GM19455 (cell line): ENCODE measurements around the gene ARMH3.

Experiments used
- ATAC-seq: cut with Tn5 transposase; IDR thresholded peaks from one replicate; pipeline ENCODE4 v1.9.1; 2021; ENCODE audit not compliant: unreplicated experiment

The ARMH3 gene

DNA sequence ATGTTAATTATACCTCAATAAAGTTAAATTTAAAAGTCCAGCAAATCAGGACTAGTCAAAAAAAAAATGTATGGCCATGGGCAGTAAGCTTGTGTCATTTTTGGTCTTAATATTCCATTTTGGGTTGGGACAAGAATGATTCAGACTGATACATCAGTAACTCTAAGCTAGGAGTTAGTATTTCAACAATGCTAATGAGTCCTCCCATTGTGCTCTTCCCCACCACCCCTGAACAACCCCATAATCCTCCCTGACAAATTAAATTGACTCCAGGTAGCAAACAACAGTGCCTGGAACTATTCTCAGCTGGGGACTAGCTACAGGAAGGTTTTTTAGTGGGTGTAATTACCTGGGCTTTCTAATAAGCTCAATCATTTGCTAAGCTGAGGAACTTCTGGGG lies 181.7 kb downstream of the ARMH3 start:
- ATAC-seq: no peak

GRCh38 chr10:101867931-101868330 lies 188.0 kb downstream of the ARMH3 start:
- no peak for ATAC-seq

DNA sequence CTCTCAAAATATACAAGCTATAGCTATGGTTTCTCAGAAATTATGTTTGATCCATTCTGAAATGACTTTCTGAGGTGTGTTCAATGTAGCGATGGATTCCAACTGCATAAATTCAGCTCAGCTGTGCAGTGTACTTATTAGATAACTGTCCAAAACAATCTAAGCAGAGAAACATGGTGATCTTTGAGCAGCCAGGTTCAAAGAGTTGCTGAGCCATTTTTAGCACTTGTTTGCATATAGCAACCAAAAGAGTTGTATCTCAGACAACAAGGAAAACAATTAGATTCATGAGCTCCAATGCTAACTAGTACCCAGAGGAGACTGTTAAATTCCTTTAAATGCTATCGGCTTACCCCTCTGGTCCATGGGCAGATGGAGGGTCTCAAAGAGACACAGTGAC lies 196.4 kb downstream of the ARMH3 start:
- ATAC-seq: no peak

- ATAC-seq: peak; percentile 68
These were observed 197.1 kb downstream of the ARMH3 start for GRCh38 chr10:101858723-101859500.

DNA sequence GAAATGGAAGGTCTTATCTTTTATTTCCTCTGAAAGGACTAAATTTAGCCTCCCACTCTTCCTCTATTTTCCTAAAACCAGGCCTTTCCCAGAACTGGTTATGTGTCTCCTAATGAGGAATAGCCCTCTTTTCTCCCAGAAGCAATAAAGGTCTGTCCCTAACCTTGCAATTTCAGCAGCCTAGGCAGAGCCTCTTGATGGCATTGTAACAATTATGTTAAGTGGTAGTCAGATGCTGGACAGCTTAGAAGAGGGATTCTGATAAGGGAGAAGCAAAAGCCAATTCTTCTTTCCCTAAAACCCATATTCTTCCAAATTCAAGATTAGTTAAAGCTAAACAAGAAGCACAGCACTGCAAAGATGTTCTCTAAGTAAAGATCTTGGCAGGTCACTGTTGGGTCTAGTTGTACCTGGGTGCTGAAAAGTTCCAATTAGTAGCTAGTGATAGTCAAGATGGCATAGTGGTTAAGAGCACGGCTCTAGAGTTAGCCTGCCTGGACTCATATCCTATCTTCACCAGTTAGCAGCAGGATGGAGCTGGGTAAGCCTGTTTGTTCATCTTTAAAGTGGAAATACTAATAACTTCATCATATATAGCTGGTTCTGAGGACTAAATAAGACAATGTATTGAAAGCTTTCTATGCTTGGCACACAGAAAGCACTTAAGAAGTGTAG lies 198.0 kb downstream of the ARMH3 start:
- no peak for ATAC-seq

- no peak for ATAC-seq
These were observed 199.3 kb downstream of the ARMH3 start for GRCh38 chr10:101856626-101857025.

DNA sequence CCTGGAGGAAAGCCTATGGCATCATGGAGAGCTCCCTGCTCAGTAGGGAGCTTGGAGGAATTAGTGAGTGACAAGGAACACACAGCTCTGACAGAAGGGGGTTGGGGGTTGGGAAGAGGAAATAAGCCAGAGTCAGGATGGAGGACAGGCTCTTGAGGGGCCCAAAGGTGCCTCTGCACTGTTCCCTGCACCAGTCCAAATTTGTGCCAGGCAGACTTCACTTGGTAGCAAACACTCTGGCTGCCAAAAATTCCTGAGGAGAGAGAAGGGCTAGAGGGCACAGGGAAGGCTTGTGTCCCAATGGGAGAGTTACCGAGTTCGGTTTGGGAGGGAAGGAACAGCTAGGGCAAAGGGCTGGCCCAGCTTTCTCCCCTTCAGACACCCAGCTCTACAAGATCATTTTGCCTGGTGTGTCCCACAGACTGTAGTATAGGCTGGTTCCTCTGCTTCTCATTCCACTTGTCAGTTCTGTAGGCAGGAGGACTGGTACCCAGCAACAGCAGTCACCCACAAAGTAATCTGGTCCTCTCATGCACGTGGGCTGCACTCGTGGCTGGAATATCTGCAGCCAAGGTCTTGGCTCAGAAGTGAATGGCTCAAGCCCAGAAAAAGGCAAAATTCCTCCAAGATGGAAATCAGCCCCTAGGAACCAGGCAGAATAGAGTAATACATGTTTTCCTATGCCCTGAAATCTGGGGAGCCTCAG lies 204.4 kb downstream of the ARMH3 start:
- ATAC-seq: no peak

DNA sequence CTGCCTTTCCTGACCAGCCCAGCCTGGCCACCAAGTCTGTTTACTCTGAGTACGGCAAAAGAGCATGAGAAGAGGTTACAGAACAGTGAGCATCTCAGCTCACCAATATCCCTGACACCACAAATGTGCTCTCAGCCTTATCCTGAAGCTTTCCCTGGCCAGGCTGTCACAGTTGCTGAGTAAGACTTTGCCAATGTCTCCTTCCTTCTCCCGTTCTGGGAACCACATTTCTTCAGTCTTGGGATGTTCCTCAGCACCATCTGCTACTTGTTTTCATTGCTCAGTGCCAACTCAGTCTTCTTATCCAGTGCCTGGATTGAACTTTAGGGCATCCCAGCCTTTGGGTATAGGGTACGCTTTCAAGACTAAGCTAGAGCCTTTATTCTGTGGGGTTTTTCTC lies 205.2 kb downstream of the ARMH3 start:
- no peak for ATAC-seq

GRCh38 chr10:101848894-101849351 lies 207.1 kb downstream of the ARMH3 start:
- no peak for ATAC-seq

GRCh38 chr10:101848408-101848807 lies 207.6 kb downstream of the ARMH3 start:
- no peak for ATAC-seq

DNA sequence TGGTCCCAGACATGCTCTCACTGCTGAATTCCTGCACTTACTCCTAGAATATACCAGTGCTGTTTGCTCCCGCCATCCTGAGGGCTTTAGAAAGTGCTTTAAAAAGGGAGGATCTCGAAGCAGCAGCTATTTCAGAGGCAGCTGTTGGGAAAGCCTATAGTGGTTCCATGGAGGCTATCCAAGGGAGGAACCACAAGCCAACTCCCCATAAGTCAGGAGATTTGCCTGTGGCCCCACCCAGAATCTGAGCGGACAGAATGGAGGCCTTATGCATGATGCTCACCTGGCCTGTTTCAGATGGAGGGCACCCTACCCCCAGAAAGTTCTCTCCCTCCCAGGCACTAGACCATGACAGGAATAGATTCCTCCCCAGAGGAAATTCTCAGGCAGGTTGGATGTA lies 210.1 kb downstream of the ARMH3 start:
- ATAC-seq: no peak

DNA sequence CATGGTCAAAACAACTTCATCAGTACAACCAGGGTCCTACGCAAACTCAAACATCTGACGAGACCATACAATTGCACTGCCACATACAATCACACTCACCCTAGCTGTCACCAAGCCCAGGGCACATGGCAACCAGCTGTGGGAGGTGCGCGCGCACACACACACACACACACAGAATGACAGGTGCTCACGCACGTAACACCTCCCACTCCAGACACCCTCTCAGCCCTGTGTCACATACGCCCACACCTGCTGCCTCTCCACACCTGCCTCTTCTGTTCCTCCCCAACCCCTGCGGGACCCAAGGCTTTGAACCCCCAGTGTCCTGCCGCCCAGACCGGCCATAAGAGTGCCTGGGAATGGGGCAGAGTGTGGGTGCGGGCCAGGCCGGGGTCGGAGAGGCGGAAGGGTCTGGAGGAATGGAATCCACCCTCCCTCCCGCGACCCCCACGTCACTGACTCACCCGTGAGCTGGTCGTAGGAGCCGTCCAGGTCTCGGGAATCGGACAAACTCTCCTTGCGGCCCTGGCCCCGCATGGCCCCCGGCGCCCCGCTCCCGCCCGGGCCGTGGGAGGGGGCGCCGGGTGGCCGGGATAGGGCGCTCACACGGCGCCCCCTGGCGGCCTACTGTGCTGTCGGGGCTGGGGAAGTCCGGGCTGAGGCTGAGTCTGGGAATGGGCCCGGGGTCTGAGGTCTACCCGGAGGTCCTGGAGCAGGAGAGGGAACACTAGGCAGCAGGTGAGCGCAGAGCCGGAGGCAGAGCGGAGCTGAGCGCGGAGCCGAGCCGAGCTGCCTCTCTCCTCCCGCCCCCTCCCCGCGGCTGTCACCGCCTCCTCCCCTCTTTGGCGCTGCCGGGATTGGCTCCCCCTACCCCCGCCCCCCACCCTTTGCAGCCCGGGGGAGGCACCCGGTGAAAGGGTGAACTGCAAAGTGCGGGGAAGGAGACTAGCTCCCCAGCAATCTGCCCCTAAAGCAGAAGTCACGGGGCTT lies 212.6 kb downstream of the ARMH3 start, which contains the start of gene KCNIP2:
KCNIP2 (minus strand) TSS at position 769 of the 990 bp plus-strand sequence; CDS start at position 537, 232 bp downstream.
- no peak for ATAC-seq

DNA sequence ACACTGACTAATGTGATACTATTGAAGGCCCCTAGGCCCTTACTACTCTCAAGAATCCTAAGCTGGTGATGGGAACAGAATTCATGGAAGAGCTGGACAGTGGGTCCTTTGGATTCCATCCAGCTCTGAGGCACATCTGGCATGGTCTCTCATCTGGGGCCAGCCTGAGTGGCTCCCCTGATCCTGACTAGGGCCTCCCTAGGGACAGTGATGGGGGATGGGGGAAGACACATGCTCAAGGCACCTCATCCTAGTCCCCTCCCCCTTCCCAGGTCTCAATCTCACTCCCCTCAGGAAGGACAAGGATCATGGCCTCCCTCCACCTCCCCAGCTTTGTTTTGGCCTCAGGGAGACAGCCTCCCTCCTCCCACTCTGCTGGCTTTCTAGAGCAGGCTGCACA lies 214.1 kb downstream of the ARMH3 start:
- ATAC-seq: no peak

DNA sequence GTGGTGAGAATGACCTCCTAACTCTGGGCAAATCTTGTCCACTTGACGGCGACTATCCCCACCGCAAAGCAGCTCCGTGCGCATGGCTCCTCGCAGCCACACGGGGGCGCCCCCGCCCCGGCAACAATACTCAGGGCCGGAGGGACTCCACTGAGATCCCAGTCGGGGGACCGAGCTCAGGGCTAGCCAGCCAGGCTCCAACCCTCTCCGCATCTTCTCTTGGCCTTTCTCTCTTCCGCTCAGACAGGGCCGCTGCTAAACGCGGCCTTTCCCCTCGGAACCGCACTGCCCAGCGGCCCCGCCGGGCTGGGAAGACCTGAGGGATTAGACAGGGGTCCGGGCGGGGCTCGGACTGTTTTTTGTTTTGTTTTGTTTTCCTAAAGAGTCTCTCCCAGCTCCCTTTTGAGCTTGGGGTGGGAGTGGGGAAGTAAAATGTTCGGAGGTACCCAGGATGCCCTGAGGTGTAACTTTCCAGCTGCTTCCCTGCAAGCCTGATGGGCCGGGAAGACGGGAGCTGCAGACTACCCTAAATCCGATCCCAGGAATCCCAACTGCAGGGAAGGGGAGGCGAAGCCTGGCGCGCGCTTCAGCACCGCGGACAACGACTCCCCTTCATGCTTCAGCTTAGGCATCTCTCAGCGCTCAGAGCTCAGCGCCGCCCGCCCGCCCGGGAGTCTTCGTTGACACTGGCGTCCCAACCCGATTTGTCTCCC lies 215.1 kb downstream of the ARMH3 start:
- ATAC-seq: peak; percentile 53

DNA sequence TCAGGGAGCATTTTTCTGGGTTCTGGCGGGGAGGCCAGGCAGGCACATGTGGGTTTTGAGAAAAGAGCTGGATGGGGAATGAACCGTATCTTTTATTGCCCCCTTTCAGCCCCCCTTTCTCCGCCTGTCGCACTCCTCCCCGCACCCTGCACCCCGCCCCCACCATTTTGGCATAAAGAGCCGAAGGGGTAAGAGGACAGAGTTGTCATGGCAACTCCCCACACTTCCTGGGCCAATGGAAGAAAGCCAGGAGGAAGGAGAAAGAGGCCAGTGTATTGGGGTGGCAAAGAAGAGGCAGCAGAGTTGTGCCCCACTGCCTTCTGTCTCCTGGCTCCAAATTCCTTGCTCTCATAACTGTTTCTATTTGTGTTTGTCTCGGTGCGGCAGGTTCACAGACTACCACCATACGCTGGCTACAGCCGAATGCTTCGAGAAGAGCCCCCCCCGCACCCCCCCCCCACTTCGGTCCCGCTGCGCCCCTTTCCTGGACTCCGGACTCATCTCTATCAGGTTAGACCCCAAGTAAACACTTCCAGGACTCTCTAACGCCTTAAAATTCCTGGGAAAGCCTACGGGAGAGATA lies 215.8 kb downstream of the ARMH3 start:
- ATAC-seq: no peak

GRCh38 chr10:101839416-101840063 lies 216.4 kb downstream of the ARMH3 start:
- no peak for ATAC-seq

DNA sequence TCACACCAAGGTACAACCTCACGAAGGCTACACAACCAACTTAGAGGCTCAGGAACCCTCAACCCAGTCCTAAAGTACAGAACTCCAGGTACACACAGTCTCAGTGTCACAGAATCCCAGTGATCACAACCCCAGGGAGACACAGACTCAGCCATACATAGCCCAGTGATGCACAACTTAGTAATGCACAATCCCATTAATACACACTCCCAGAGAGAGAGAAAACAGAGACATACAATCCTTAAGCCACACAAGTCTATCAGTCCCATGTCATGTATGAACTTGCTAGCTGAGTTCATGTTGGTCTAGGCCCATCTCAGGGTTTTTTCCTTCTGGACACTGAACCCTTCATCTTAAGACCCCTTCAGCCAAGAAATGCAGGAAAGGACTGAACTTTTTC lies 217.0 kb downstream of the ARMH3 start:
- no peak for ATAC-seq

DNA sequence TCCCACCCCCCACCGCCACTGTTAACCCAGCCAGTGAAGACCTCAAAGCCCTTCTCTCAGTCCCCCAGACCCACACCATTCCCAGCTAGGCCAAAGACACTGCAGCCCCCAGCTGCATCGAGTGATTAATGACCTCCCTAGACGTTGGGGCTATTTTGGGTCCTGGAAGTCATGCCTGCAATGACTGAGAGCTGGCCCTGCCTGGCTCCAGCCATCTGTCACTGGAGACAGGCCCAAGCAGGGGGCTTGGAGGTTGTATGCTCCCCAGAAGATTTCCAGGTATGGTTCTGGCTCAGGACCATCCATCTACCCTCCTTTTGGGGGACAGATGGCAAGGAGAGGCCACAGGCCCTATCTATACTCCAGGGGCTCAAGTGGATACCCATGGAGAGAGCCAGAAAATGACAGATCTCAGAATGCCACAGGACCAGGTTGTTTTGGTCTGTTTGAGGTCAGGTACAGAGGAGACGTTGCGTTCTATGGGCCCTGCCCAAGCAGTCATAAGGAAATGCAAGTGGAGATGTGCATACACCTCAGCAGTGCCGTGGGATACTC lies 217.5 kb downstream of the ARMH3 start:
- ATAC-seq: no peak

GRCh38 chr10:101837748-101838147 lies 218.2 kb downstream of the ARMH3 start:
- no peak for ATAC-seq
